Activated CD8-positive, alpha-beta memory T cell treated with anti-CD3 and anti-CD28 coated beads, Interleukin-2, amount 50 U/mL, for 4 hours (primary cell): ENCODE results near the gene PIWIL4.
"Not testable (repeated sequence)": the region's sequence is repeated elsewhere in the genome, so short reads cannot be mapped to it uniquely, and the experiment has no call there.

Experiments used
- DNase-seq: peaks from one replicate; pipeline ENCODE4 v3.0.0-alpha.2; 2020

PIWIL4 gene

DNA sequence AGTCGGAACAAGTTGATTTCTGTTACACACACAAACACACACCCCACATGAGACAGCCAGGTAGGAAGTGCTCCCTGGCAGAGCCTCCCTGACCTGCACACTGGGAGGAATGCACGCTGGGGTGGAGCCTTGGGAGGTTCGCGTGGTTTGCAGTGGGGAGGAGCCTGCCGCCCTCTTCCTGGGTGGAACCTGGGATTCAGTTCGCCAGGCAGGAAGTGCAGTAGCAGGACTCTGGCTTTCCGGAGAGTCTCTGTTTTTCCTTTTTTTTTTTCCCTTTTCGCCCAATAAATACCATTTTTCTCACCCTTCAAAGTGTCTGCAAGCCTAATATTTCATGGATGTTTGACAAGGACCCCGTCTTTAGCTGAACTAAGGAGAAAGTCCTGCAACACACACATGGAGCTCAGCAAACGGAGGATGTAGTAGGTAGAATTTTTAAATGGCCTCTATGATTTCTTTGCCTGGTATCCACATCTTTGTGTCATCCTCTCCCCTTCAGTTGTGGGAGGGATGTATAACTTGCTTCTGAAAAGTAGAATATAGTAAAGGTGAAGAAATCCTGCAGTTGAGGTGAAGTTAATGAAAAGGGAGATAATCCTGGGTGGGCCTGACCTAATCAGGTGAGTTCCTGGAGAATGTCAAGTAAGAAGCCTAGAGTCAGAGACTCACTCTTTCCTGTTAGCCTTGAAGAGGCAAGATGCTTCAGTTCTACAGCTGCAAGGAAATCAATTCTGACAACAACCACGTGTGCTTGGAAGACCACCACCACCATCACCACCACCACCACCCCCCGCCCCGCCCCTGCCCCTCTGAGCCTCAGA is 72.9 kb downstream of the PIWIL4 start:
- no peak for DNase-seq

GRCh38 chr11:94641167-94641761 is 74.1 kb downstream of the PIWIL4 start:
- DNase-seq = no peak

DNA sequence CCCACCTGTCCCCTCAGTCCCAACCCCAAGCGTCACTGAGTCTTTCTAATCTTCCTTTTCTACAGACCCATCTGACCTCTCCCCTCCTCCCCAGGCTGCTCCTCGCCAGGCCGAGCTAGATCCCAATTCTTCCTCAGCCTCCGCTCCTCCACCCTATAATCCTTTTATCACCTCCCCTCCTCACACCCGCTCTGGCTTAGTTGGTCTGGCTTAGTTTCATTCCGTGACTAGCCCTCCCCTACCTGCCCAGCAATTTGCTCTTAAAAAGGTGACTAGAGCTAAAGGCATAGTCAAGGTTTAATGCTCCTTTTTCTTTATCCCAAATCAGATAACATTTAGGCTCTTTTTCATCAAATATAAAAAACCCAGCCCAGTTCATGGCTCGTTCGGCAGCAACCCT is 76.0 kb downstream of the PIWIL4 start:
- not testable (repeated sequence) for DNase-seq

- no peak for DNase-seq
Measured at GRCh38 chr11:94647926-94648325, 80.8 kb downstream of the PIWIL4 start.

- no peak for DNase-seq
Measured at GRCh38 chr11:94648789-94649188, 81.6 kb downstream of the PIWIL4 start.

GRCh38 chr11:94649254-94649653 is 82.1 kb downstream of the PIWIL4 start:
- DNase-seq = no peak

- DNase-seq = no peak
Measured at GRCh38 chr11:94649964-94650623, 82.9 kb downstream of the PIWIL4 start.

- no peak for DNase-seq
Measured at GRCh38 chr11:94650756-94651155, 83.6 kb downstream of the PIWIL4 start.

- DNase-seq = no peak
Measured at GRCh38 chr11:94652735-94653284, 85.6 kb downstream of the PIWIL4 start.

DNA sequence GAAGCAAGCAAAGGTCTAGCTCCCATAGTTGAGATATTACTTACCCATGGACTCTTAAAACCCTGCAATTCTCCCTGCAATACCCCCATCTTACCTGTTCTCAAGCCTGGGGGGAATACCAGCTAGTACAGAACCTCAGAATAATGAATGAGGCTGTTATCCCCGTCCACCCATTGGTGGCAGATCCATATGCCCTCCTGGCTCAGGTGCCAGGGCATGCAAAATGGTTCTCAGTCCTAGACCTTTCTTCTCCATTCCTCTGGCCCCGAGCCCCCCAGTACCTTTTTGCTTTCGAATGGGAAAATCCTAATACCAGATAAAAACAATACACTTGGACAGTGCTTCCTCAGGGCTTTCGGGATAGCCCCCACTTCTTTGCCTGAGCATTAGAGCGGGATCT is 86.4 kb downstream of the PIWIL4 start:
- no peak for DNase-seq

DNA sequence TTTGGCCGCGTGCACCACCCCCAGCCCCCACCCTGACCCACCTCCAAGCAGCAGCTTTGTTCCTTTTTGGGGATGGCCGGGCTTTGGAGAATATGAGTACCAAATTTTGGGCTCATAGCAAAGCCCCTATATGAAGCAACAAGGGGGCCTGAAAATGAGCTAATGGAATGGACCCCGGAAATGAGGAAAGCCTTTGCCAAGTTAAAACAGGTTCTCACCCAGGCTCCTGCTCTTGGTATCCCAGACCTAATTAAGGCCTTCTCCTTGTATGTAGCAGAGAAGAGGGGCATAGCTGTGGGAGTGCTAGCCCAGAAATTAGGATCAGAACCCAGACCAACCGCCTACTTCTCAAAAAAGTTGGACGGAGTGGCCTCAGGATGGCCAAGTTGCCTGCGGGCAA is 87.0 kb downstream of the PIWIL4 start:
- no peak for DNase-seq

- no peak for DNase-seq
Measured at GRCh38 chr11:94655291-94655690, 88.1 kb downstream of the PIWIL4 start.

DNA sequence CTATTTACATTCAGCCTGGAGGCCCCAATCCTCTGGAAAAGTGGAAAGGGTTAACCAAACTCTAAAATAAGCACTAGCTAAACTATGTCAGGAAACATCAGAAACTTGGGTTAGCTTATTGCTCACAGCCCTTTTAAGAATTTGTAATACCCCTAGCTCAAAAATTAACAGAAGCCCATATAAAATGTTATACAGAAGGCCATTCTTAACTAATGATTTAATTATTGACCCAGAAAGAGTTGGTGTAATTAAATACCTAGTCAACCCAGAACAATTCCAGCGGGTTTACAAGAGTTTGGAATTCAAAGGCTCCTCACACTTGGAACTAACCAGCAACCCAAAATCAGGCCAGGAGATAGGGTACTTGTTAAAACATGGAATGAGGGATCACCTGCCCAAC is 88.8 kb downstream of the PIWIL4 start:
- no peak for DNase-seq

- no peak for DNase-seq
Measured at GRCh38 chr11:94656968-94657367, 89.8 kb downstream of the PIWIL4 start.

DNA sequence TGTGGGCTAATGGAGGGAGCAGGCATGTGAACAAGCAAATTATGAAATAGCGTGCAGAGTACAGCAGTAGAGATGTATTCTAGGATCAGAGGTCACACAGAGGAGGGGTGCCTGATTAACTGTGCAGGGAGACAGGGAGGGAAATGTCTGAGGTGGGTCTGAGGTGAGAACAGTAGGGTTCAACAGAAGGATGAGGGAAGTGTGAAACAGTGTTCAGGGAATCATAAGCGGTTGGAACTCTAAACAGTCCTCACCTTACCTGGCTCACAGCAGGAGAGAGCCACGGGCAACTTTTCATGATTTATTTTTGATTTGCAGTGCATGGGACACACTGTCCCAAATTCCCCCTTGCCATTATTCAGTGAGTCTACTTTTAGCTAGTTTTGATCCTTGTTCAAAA is 90.5 kb downstream of the PIWIL4 start:
- DNase-seq = no peak

DNA sequence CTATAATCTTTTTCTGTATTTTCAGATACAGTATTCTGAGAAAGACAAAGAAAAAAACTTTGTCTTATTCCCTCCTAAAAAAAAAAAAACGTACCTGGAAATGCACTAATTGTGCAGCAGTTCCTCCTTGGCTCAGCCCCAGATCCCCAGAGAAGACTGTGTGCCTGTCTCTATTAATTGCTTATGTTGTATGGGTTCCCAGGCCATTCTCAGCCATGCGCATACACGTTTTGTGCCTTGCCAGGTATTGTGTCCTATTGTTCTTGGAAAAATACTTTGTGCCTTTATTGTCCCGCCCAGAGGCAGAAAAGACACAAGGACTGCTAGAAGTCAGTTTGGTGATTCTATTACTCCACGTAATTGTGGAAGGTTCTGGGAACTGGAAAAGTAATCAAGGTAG is 91.2 kb downstream of the PIWIL4 start:
- no peak for DNase-seq

DNA sequence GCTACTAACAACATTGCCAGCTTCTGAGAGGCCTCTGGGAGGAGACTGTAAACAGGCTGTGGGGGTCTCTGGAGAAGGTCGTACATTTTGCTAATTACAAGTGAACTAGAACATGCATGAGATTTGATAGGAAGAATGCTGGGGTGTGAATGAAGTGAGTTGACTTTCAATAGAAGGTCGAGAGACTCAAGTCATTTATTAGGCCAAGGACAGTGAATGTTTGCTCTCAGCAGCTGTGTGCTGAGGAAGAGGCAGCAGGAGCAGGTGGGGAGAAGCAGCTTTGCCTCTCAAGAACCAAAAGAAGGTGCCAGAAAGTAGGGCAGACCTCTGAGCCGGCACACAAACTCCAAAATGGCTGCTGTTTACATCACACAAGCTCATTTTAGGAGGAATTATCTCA is 91.7 kb downstream of the PIWIL4 start:
- DNase-seq = no peak

GRCh38 chr11:94661444-94661843 is 94.3 kb downstream of the PIWIL4 start:
- no peak for DNase-seq

DNA sequence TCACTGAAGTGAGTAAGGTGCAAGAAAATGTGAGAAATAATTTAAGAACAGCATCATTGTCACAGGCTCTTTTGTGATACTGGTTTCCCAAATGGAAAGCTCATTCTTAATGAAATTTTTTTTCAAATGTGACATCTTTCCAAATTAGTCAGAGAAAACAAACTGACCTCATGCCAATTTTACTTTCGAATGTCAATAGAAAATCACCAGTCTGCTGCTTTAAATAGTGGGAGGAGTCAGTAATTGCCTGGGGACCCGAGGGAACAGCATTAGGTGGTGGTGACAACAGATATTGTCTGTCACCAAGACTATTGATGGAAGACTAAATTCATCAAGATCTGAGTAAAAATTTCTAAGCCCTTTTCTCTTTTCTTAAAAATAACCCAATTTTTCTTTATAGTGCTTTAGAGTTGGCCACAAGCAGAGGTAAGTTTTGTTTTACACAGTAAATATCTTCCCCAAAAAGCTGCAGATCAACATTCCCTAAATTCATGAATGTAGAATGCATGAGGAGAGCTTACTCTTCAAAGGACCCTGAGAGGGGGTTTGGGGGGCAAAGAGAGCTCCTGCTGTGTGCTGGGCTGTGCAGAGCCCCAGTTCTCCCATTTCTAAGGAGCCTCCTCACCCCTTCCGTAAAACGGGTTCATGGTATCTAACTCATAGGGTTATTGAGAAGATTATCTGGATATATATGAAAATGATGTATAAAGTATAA is 95.1 kb downstream of the PIWIL4 start:
- no peak for DNase-seq

DNA sequence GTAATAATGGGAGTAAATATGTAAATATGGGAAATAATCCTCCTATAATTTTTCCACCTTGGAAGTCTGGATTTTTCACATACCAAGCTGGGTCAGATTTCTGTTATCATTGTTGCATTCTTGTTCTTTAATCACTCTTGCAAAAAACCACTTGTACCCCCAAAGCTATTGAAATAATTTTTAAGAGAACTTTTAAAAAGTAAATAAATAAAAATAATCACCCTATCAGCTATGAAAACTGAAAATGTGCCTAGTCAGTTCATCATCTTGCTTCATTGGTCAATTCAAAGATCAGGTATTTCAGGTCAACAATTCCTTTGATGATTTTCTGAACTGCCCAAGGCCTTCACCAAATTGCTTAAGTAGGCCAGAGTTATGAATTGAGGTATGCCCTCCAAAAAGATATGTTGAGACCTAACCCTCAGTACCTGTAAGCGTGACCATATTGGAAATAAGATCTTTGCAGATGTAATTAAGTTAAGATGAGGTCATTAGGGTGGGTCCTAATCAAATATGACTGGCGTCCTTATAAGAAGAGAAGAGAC is 95.8 kb downstream of the PIWIL4 start:
- no peak for DNase-seq

DNA sequence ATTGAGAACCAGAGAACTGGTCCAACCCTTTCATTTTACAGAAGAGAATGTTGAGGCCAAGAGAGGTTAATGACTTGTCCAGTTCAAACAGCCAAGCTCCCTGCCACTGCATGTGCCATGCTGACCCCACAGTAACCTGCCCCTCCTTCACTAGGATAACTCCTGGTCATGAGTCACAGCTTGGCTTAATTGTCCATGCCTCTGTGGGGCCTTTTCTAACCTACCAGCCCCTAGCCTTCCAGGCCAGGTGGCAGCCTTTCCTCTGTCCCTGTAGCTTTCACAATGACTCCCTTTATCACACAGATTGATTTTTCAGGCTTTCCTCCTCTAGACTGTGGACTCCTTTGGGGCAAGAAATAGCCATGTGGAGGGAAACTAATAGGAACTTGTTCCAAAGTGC is 97.2 kb downstream of the PIWIL4 start:
- DNase-seq = no peak

DNA sequence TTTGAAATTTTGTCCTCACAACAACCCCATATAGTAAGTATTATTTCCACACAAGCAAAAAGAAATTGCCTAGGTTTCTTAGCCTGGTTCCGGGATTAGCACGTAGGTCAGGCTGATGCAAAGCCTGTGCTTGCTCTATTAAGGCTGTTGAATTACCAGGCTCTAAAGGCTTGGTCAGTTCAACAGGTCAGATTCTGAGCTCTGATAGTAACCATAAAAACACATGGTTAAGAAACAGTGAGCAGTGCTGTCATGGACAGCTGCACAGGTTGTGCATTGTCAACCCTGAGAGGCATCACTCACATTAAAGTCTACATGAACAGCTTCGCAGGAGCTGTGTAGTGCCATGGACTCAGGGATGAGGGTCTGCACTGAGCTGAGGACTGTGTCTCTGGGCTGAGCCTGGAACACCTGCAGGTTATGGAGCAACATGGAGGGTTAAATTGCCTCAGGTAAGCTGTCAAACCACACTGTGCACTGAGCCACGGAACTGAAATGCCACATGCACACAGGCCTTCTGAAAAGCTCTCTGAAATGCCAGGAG is 98.0 kb downstream of the PIWIL4 start:
- DNase-seq = no peak
